HG03196 (cell line): ENCODE measurements around the gene BTAF1.

Experiments used
- ATAC-seq: cut with Tn5 transposase; IDR thresholded peaks from one replicate; pipeline ENCODE4 v1.9.1; 2021; ENCODE audit not compliant: unreplicated experiment

The BTAF1 gene

DNA sequence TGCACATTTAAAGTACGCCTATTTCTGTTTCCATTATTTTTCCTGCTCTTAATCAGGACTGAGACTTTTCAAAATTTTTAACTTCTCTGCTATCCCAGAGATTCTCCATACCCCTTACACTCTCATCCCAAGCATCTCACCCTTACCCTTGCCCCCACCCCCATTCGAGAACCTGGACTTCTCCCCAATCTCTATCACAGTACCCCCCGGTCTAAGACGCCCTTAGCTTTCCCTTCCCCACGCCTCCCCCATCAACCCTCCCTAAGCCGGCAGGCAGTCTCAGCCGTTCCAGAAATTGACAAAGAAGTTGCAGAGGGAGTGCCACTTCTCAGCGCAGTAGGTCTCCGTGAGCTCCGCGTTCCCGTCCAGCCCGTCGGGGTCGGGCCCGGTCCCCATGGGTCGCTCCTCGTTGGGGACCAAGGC is 15.6 kb upstream of the BTAF1 start:
- ATAC-seq = no peak

DNA sequence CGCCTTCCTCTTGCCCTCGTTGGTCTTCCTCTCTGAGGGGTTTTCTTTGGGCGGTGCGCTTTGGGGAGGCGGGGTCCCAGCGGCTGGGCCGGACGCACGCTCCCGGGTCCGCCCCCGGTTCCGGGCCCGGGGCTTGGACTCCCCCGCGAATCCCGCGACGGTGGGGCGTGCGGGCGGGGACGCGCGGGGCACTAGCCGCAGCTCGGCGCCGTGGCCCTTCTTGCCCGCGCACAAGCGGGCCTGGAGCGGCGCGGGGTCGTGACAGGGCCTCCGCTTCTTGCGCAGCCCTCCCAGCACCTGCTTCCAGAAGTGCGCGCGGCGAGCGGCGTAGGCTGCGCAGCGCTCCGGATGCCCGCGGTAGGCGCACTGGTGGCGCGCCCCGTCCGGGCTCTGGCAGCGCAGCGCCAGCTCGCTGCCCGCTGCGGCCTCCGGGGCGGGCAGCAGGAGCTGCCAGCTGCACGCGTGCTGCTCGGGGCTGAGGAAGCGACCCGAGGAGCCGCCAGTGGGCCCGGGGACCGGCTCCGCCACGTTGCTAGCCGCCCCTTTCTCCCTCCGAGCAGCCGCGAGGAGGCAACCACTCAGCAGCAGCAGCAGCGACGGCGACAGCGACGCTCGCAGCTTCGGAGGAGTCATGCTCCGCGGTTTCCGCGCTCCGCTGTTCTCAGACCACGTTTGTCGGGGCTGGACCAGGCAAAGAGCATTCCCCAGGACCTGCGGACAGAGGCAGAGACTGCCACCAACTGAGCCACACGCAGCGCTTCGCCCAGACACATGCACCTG is 15.0 kb upstream of the BTAF1 start:
- ATAC-seq = peak; percentile 85

DNA sequence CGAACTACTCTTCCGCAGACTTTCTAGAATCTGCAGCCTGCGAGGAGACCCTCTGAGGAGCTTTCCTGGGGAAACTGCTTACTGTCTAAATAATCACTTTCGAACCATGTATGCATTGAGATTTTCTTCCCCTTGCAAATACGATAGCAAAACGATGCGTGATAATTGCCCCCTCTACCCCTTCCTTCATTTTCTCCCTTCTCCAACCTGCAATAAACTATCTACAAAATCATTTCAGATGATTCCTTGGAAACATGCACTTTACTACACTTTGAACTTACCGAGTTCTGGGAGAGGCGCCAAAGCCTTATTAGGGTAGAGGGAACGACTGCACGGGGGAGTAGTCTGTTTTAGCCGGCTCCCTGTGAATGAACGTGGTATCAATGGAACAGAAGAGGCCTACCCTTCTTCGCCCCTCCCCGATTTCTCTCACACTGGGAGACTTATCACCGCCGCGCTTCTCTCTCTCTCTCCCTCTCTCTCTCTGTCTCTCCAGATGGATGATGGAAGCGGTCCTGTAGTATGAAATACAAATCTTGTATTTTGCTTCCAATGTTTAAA is 14.4 kb upstream of the BTAF1 start, which contains the start of gene FGFBP3:
TSS of gene FGFBP3 (minus strand) at position 370 of the 561 bp plus-strand sequence. CDS start 517 bp downstream, outside the sequence.
- ATAC-seq = no peak

DNA sequence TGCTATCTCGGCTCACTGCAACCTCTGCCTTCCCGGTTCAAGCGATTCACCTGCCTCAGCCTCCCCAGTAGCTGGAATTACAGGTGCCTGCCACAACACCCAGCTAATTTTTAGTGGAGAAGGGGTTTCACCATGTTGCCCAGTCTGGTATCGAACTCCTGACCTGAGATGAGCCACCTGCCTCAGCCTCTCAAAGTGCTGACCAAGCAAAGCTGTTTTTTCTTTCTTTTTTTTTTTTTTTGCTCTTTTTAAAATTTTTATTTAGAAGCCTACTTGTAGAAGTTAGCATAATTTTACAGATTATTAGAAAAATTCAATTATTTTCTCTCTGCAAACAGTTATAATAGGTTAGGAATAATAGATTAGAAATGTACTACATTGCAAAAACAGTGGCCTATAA is 13.1 kb upstream of the BTAF1 start:
- ATAC-seq = no peak

DNA sequence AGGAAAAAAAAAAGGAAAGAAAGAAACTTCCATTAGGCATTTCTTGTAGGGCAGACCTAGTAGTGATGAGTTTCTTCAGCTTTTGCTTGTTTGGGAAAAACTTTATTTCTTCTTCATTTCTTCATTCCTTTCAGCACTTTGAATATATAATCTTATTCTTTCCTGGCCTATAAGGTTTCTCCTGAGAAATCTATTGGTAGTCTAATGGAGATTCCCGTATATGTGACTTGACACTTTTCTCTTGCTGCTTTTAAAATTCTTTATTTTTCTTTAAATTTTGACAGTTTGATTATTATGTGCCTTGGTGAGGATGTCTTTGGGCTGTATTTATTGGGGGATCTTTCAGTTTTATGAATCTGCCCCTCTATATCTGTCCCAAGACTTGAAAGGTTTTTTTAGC is 3.9 kb upstream of the BTAF1 start:
- ATAC-seq = no peak

DNA sequence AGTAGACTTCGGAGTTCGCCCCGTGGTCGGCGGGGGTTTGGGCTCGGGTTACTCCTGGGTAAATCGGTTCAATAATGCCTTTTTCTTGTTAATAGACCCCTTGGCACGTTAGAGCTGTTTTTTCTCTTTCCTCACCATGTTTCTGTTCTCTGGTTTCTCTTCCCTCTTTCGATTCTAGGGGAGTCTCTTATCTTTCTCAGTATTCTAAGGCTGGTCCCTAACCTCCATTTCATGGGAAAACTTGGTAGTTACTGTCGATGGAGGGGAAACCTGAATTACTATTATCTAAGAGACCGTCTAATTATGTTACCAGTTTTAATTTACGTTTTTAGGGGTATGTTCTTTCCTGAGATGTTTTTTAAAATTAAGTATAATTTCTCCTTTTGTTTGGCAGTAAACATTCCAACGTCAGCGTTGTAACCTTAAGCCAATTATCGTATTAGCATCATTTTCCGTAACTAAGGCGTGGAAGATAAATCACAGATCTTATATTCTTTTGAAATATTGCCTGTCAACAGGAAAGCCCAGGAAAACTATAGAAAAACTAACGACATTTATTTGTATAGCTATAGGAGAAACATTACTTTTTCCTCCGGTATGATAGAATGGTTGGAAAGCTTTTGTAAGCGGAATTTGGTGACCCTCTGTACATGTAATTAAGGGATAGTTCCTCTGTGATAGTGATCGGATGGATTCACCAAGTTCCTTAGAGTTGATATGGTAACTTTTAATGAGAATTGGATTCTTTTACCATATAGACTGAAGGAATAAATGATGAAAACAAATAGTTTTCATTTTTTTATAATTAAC is 847 bp downstream of the BTAF1 start:
- ATAC-seq = peak; percentile 33

DNA sequence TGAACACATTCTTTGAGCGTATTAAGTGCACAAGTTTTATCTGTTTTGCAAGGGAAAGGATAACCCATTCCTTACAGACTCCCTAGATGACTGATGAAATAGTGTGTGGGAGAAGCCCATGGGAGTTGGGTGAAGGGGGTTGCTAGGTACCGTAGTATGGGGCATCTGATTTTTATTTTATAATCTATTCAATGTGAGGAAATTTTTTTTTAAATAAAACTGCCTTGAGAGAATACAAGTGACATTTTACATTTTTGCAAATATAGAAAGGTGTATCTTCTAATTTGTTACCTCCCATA is 1.4 kb downstream of the BTAF1 start:
- no peak for ATAC-seq

DNA sequence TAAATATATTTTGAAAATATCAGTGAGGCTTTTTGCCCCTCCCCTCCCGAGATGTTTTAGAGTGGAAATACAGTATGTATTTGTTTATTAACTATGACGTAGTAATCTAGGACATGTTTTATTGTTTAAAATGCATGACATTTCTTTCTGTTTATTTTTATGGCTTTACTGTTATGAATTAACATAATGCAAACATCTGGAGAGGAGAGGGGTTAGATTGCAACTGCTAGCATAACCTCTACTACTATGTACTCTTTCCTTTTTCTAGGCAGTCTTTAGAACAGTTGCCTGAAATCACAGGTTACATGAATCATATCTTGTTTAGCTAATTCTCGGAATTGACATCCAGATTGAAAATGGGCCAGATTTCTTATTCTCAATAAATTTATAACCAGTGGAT is 7.4 kb downstream of the BTAF1 start:
- no peak for ATAC-seq

DNA sequence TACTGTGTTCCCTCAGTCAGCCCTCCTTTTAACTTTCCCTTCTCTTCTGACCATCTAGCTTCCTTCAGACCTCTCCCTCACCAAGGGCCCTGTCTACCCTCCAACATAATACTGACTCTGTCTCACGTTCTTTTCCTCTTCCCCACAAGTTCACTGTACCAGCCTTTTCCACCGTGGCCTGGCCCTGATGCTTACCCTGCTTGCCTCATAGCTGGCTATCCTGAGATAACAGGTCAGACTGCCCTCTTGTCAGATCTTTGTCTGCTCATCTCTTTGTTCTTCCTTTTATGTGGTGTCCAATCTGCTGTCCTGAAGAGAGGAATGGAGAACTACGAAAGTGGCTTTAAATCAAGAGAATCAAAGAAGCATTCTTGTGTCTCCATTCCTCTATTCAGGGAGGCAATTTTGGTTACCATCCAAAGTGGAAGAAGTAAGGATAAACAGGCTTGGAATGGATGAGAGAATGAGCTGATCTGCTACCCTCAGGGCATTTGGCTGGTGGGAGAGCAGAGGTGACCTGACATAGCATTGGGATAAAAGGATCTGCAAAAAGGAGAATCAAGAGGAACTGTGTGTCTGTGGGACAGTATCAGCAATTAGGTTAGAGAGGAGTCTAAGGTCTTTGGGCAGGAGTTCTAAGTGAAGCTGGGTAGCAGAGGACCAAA is 8.1 kb downstream of the BTAF1 start:
- no peak for ATAC-seq

DNA sequence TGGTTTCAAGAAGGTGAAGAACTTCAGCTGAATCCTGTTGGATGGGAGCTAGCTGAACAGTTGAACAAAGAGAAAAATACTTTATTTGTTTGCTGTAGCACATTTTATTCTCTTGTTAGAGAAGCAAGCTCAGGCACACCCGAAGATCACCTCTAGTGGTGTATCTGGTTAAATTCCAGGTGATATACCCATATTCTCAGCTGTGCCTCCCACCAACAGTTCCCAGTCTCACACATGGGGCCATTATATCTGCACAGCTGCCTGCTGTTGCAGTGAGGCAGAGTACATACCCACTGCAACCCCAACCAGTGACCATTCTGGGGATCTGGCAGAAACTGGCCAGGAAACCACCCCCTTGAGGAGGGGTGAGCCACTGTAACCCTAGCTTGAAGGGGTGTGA is 9.2 kb downstream of the BTAF1 start:
- no peak for ATAC-seq

DNA sequence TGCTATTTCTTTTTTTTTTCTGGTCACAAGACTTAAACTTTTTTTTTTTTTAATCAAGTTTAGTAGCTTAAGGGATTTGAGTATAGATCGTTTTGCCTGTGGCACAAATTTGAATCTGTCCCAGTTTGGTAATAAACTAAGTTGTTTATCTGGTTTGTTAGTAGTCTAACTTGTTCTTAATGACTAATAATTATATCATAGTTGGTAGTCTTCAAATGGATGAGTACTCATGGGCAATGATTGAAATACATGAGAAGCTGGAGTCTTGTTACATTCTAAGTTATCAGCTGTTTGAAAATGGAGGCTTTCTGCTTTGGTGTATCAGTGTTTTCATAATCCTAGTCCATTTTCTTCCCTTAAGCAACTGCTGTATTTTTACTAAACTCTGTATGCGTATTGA is 12.3 kb downstream of the BTAF1 start:
- no peak for ATAC-seq

DNA sequence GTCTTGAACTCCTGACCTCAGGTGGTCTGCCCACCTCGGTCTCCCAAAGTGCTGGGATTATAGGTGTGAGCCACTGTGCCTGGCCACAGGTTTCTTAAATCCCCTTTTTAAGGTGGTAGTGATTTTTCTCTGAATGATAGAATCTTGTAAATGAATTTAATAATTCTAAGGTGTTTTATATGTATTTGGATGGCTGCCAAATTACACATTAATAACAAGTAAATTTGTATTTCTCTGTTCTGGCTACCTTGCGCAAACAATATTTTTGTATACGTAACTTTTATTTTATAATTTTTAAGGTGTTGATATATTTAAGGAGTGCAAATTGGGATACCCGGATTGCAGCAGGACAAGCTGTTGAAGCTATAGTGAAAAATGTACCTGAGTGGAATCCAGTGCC is 16.1 kb downstream of the BTAF1 start:
- no peak for ATAC-seq

DNA sequence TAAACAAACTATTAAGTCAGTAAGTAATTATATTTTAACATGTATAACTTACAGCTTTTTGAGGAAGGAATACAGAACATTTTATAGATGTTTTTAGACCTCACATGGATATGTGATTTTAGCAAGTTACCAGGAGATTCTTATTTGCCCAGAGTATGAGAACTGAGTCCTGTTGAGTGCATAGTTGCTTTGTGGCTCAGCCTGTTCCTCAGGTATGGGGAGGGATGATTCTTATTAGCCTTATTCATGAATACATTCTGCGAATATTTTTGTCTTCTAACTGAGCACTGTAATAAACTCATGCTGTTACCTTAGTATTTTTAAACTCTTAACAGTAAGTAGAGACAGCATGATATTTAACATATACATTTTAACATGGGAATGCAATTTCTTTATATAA is 17.9 kb downstream of the BTAF1 start:
- no peak for ATAC-seq

DNA sequence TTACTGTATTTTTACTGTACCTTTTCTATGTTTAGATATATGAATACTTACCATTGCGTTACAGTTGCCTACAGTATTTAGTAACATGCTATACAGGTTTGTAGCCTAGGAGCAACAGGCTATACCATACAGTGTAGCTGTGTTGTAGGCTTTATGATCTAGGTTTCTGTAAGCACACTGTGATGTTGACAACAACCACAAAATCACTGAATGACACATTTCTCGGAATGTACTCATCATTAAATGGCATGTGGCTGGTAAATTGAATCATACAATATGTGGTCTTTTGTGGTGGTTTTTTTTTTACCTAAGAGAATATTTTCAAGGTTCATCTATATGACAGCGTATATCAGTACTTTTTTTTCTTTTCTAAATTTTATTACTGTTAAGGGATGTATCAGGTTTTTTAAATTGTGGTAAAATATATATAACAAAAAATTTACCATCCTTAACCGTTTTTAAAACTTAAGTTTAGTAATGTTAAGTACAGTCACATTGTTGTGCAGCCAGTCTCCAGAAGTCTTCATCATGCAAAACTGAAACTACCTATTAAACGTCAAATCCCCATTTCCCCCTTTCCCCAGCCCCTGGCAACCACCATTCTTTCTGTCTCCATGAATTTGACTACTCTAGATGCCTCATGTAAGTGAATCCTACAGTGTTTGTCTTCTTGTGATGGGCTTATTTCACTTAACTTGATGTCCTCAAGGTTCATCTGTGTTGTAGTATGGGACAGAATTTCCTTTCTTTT is 21.5 kb downstream of the BTAF1 start:
- ATAC-seq = peak; percentile 68

DNA sequence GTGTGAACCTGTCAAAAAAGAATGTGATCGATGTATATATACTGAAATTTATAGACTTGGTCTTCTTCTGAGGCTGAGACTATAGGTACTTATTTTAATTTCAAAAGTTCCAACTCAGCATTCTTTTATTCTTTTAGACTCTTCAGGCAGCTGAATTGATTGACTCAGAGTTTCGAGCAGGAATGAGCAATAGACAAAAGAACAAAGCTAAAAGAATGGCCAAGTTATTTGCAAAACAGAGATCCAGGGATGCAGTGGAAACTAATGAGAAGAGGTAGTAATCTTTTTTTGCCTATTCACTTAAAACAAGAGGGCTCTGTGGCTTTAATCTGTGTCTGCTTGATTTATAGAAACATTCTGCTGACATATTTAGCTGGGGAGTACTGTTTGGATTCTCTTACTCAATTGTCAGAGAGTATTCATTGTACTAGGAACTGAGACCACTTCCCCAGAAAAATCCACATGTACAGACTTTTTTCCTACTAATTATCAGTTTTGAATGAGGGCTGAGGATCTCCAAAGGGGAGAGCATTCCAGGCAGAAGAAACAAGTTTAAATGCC is 30.1 kb downstream of the BTAF1 start:
- no peak for ATAC-seq

DNA sequence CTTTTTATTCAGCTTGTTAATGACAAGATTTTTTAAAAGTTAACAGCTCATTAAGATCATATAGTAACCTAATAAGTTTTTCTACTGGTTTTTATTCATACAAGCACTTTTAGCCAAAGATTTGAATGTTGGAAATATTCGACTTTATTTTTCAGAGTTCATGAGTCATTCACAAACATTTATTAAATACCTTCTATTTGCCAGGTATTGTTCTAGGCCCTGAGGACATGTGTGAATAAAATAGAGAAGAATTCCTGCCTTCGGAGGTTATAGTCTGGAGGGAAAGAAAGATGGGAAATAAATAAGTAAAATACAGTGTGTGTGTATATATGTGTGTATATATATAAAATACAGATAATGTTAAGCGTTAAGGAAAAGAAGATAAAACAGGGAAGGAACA is 31.5 kb downstream of the BTAF1 start:
- no peak for ATAC-seq

DNA sequence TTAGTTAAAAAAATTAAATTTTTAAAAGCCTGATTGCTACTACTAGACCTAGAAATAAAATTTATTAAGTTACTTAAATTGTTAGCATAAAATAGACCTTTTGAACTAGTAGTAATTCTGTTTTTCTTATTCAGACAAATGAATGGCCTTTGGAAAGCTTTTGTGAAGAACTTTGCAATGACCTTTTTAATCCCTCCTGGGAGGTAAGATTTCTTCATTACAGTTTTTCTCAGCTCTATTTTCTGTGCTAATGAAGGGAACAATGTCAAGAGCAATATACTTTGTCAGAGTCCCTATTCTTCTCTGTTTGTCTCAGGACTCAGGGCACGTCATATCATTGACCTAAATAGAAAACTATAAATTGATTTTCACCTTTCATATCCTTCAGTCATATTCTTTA is 33.5 kb downstream of the BTAF1 start:
- ATAC-seq = no peak

DNA sequence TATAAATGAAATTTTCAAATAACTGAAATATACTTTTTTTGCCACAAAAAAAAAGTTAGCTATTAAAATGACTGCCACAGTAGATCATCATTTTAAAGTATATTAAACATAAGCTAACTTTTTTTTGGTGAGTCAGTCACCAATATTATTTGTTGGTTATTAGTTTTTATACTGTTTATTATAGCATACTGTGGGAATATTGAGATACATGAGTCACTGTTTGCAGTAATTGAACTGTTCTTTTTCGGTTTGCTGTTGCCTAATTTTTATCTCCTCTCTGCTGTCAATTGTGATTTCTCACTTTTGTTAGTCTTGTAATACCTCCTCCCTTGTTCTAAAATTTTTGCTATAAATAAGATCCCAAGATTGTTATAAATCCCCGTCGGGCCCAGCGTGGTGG is 45.7 kb downstream of the BTAF1 start:
- ATAC-seq = no peak

DNA sequence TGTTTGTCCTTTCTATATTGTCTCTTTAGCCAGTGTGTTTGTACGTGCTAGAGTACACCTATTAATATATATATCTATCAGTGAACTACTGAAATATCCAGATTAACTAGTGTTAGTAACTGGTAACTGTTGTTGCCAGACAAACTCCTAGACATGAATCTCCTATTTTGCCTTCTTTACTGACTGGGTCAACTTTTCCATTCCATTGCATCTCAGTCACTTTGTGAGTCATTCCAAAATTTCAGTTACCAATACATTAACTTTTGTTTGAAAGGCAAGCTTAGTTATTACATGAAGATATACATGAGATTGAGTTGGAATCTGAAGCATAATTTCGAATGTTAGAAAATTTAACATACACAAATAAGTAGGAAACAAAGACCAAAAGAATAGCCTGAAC is 51.4 kb downstream of the BTAF1 start:
- no peak for ATAC-seq

DNA sequence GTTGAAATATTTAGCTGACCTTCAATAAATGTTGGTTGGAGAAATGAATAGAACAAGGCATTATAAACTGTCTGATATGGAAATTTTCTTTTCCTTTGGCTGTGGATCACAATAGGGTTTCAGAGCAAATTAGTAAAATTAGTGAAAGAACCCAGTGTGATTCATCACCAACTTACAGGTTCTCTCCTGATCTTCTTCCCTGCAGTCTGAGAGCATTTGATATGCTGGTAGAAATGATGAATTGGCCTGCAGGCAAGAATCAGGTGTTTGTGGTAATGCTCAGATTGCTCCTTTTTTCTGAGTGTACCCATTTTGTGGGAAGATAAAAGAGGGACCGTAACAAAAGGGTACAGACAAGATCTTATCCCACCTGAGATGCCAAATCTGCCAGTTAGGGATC is 51.9 kb downstream of the BTAF1 start:
- no peak for ATAC-seq
